HepG2 (cell line): ENCODE results near the gene ZNF653. TPM values are rescaled to one million over a fixed set of nuclear protein-coding genes. Genes with fewer than 3 reads are reported as not detected.

ENCODE experiments used
- CBFB ChIP-seq: sonication (generic); formaldehyde crosslinking; IDR thresholded peaks from 2 replicates; pipeline ENCODE4 v1.4.0; 2020; ENCODE audit warnings: missing genetic modification reagents
- NR2C2 ChIP-seq: sonication (generic); formaldehyde crosslinking; IDR thresholded peaks from 2 replicates; pipeline ENCODE4 v1.4.0; 2020; ENCODE audit warnings: missing genetic modification reagents, mild to moderate bottlenecking, moderate library complexity, borderline replicate concordance
- REL ChIP-seq: sonication (generic); formaldehyde crosslinking; conservative IDR thresholded peaks from 2 replicates; pipeline ENCODE4 v1.8.0; 2022; ENCODE audit warnings: mild to moderate bottlenecking, missing genetic modification reagents, moderate library complexity
- ZKSCAN1 ChIP-seq: fragments of 150-350 bp; IDR thresholded peaks from 2 replicates; pipeline ENCODE4 v1.6.1; 2014; ENCODE audit warnings: low read length
- ZNF33A ChIP-seq: sonication (generic); formaldehyde crosslinking; IDR thresholded peaks from 2 replicates; pipeline ENCODE4 v1.5.1; 2020; ENCODE audit warnings: missing genetic modification reagents, mild to moderate bottlenecking, moderate library complexity, borderline replicate concordance
- ZNF354B ChIP-seq: sonication (generic); formaldehyde crosslinking; IDR thresholded peaks from 2 replicates; pipeline ENCODE4 v1.8.0; 2022; ENCODE audit warnings: mild to moderate bottlenecking, missing genetic modification reagents
- ZNF367 ChIP-seq: sonication (generic); formaldehyde crosslinking; IDR thresholded peaks from 2 replicates; pipeline ENCODE4 v1.4.0; 2020; ENCODE audit warnings: missing genetic modification reagents, borderline replicate concordance
- ZNF430 ChIP-seq: sonication (generic); formaldehyde crosslinking; IDR thresholded peaks from 2 replicates; pipeline ENCODE4 v1.9.0; 2021; ENCODE audit warnings: mild to moderate bottlenecking, missing genetic modification reagents
- ZNF569 ChIP-seq: sonication (generic); formaldehyde crosslinking; IDR thresholded peaks from 2 replicates; pipeline ENCODE4 v1.5.0; 2020; ENCODE audit warnings: mild to moderate bottlenecking, missing genetic modification reagents, moderate library complexity, borderline replicate concordance
- ZNF577 ChIP-seq: sonication (generic); formaldehyde crosslinking; IDR thresholded peaks from 2 replicates; pipeline ENCODE4 v1.4.0; 2020; ENCODE audit warnings: mild to moderate bottlenecking, low read depth, missing genetic modification reagents, borderline replicate concordance
- ZNF75D ChIP-seq: sonication (generic); formaldehyde crosslinking; IDR thresholded peaks from 2 replicates; pipeline ENCODE4 v1.8.1; 2023; ENCODE audit warnings: missing genetic modification reagents, mild to moderate bottlenecking, borderline replicate concordance
- ZNF776 ChIP-seq: sonication (generic); formaldehyde crosslinking; IDR thresholded peaks from 2 replicates; pipeline ENCODE4 v1.4.0; 2020; ENCODE audit warnings: mild to moderate bottlenecking, missing genetic modification reagents
- ZSCAN20 ChIP-seq: sonication (generic); formaldehyde crosslinking; IDR thresholded peaks from 2 replicates; pipeline ENCODE4 v1.4.0; 2020; ENCODE audit warnings: missing genetic modification reagents, mild to moderate bottlenecking, borderline replicate concordance
- polyA plus RNA-seq, 8 experiments: library from polyadenylated mRNA; depleted of rRNA in 3 of 8; stranded (reverse) in 7 of 8; unstranded in 1 of 8; fragments of >200 nt; fragmentation: Illumina TruSeq in 4 of 8; extraction: Trizol in 4 of 8; gene quantifications; 2 replicates each; pipeline versions ENCODE4 v1.2.1 to v1.2.3, GENCODE V29; 2011 to 2016; ENCODE audit warnings: low read depth in 4 of 8, missing spikeins in 1 of 8, mixed read lengths in 1 of 8; ENCODE audit not compliant: insufficient read depth in 1 of 8
- total RNA-seq, 5 experiments: library from RNA; depleted of rRNA; stranded (reverse); fragments of >200 nt; fragmentation: Illumina TruSeq; extraction: Trizol; gene quantifications; 2 replicates each; pipeline ENCODE4 v1.2.3, GENCODE V29; 2016; ENCODE audit warnings: low read depth in 1 of 5
- TF ChIP-seq, protein P1 (sequence below): IDR thresholded peaks from 2 replicates; pipeline ENCODE4 v1.6.1; 2012; ENCODE audit warnings: low read depth, low read length, improper control_type of control experiment
- TF ChIP-seq, protein P2 (sequence below): sonication (generic); formaldehyde crosslinking; IDR thresholded peaks from 2 replicates; pipeline ENCODE4 v1.8.1; 2023; ENCODE audit warnings: missing genetic modification reagents, mild to moderate bottlenecking, borderline replicate concordance
- TF ChIP-seq, protein P3 (sequence below): sonication (generic); formaldehyde crosslinking; IDR thresholded peaks from 2 replicates; pipeline ENCODE4 v1.5.1; 2020; ENCODE audit warnings: missing genetic modification reagents, mild to moderate bottlenecking, borderline replicate concordance
- TF ChIP-seq, protein P4 (sequence below): sonication (generic); formaldehyde crosslinking; IDR thresholded peaks from 2 replicates; pipeline ENCODE4 v1.4.0; 2020; ENCODE audit warnings: missing genetic modification reagents
- TF ChIP-seq, protein P5 (sequence below): conservative IDR thresholded peaks from 2 replicates; pipeline ENCODE4 v1.6.1; 2018; ENCODE audit warnings: missing genetic modification reagents
- TF ChIP-seq, protein P6 (sequence below): sonication (generic); formaldehyde crosslinking; IDR thresholded peaks from 2 replicates; pipeline ENCODE4 v1.4.0; 2020; ENCODE audit warnings: missing genetic modification reagents
- TF ChIP-seq, protein P7 (sequence below): sonication (generic); formaldehyde crosslinking; IDR thresholded peaks from 2 replicates; pipeline ENCODE4 v1.4.0; 2020; ENCODE audit warnings: mild to moderate bottlenecking, missing genetic modification reagents, borderline replicate concordance

ZNF653 gene
- total and polyA plus RNA-seq, 2 of the 13 experiments (the other 11 are each of a cell fraction or from before 2014, with no cell fraction given): 4.7 to 7.1 TPM

DNA sequence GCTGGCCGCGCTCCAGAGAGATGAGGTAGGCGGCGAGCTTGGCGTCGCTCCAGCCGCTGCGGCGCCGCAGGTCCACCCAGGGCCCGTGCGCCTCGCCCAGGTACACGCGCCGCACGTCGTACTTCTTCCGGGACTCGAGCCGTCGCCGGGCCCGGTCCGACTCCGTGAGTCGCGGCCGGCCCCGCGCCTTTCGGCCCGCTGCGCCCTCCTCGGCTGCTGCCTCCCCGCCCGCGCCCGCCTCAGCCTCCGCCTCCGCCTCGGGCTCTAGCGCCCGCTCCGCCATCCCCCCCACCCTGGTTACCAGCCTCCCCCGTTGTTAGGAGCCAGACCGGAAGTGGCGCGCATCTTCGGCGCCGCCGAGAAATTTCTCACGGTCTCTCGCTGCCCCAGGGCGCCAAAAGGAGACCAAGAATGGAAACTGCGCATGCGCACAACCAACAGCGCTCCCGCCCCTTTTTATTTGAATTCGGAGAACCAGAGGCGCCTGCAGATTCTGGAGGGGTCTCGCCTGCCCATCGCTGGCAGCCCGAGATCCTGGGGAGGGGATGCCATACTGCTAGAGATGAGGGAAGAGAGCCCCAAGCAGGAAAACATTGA is at the start of gene ZNF653 (continued):
- TF ChIP-seq, protein P1, sequence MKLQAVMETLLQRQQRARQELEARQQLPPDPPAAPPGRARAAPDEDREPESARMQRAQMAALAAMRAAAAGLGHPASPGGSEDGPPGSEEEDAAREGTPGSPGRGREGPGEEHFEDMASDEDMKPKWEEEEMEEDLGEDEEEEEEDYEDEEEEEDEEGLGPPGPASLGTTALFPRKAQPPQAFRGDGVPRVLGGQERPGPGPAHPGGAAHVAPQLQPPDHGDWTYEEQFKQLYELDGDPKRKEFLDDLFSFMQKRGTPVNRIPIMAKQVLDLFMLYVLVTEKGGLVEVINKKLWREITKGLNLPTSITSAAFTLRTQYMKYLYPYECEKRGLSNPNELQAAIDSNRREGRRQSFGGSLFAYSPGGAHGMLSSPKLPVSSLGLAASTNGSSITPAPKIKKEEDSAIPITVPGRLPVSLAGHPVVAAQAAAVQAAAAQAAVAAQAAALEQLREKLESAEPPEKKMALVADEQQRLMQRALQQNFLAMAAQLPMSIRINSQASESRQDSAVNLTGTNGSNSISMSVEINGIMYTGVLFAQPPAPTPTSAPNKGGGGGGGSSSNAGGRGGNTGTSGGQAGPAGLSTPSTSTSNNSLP: no peak
- TF ChIP-seq, protein P2, sequence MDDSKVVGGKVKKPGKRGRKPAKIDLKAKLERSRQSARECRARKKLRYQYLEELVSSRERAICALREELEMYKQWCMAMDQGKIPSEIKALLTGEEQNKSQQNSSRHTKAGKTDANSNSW: no peak
- TF ChIP-seq ZNF577 (CRISPR knock-in tag): no peak
- no peak for TF ChIP-seq ZNF33A (CRISPR knock-in tag)
- no peak for TF ChIP-seq ZNF430 (CRISPR knock-in tag)
- TF ChIP-seq, protein P3, sequence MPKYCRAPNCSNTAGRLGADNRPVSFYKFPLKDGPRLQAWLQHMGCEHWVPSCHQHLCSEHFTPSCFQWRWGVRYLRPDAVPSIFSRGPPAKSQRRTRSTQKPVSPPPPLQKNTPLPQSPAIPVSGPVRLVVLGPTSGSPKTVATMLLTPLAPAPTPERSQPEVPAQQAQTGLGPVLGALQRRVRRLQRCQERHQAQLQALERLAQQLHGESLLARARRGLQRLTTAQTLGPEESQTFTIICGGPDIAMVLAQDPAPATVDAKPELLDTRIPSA (CRISPR knock-in tag): no peak
- TF ChIP-seq ZKSCAN1: no peak
- TF ChIP-seq, protein P4, sequence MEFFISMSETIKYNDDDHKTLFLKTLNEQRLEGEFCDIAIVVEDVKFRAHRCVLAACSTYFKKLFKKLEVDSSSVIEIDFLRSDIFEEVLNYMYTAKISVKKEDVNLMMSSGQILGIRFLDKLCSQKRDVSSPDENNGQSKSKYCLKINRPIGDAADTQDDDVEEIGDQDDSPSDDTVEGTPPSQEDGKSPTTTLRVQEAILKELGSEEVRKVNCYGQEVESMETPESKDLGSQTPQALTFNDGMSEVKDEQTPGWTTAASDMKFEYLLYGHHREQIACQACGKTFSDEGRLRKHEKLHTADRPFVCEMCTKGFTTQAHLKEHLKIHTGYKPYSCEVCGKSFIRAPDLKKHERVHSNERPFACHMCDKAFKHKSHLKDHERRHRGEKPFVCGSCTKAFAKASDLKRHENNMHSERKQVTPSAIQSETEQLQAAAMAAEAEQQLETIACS (CRISPR knock-in tag): no peak
- TF ChIP-seq ZNF569 (CRISPR knock-in tag): no peak
- TF ChIP-seq, protein P5, sequence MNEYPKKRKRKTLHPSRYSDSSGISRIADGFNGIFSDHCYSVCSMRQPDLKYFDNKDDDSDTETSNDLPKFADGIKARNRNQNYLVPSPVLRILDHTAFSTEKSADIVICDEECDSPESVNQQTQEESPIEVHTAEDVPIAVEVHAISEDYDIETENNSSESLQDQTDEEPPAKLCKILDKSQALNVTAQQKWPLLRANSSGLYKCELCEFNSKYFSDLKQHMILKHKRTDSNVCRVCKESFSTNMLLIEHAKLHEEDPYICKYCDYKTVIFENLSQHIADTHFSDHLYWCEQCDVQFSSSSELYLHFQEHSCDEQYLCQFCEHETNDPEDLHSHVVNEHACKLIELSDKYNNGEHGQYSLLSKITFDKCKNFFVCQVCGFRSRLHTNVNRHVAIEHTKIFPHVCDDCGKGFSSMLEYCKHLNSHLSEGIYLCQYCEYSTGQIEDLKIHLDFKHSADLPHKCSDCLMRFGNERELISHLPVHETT (CRISPR knock-in tag): no peak; the same call in 1 of the 2 replicates
- TF ChIP-seq ZNF354B (CRISPR knock-in tag): no peak
- no peak for TF ChIP-seq ZNF75D (CRISPR knock-in tag)
- 0 out of 2 replicates have a peak, but pooled peaks have one; percentile 43 for TF ChIP-seq ZSCAN20 (CRISPR knock-in tag)
- TF ChIP-seq, protein P6, sequence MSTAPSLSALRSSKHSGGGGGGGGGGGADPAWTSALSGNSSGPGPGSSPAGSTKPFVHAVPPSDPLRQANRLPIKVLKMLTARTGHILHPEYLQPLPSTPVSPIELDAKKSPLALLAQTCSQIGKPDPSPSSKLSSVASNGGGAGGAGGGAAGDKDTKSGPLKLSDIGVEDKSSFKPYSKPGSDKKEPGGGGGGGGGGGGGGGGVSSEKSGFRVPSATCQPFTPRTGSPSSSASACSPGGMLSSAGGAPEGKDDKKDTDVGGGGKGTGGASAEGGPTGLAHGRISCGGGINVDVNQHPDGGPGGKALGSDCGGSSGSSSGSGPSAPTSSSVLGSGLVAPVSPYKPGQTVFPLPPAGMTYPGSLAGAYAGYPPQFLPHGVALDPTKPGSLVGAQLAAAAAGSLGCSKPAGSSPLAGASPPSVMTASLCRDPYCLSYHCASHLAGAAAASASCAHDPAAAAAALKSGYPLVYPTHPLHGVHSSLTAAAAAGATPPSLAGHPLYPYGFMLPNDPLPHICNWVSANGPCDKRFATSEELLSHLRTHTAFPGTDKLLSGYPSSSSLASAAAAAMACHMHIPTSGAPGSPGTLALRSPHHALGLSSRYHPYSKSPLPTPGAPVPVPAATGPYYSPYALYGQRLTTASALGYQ (CRISPR knock-in tag): no peak; the same call in 1 of the 2 replicates
- TF ChIP-seq CBFB (CRISPR knock-in tag): no peak
- no peak for TF ChIP-seq ZNF367 (CRISPR knock-in tag)
- no peak for TF ChIP-seq REL (CRISPR knock-in tag)
- TF ChIP-seq, protein P7, sequence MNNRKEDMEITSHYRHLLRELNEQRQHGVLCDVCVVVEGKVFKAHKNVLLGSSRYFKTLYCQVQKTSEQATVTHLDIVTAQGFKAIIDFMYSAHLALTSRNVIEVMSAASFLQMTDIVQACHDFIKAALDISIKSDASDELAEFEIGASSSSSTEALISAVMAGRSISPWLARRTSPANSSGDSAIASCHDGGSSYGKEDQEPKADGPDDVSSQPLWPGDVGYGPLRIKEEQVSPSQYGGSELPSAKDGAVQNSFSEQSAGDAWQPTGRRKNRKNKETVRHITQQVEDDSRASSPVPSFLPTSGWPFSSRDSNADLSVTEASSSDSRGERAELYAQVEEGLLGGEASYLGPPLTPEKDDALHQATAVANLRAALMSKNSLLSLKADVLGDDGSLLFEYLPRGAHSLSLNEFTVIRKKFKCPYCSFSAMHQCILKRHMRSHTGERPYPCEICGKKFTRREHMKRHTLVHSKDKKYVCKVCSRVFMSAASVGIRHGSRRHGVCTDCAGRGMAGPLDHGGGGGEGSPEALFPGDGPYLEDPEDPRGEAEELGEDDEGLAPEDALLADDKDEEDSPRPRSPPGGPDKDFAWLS: no peak
- peak; percentile 81 for TF ChIP-seq NR2C2 (CRISPR knock-in tag)
- TF ChIP-seq ZNF776 (CRISPR knock-in tag): no peak
